ENCODE measurements around the gene TRIM74.
"Not testable (repeated sequence)": the region's sequence is repeated elsewhere in the genome, so short reads cannot be mapped to it uniquely, and the experiment has no call there.

GRCh38 chr7:72942022-72942705 is 27.1 kb downstream of the TRIM74 start:
- not testable (repeated sequence) for TF ChIP-seq REST (IDR thresholded peaks at IDR 0.05; ENCODE audit: borderline replicate concordance); REST (CRISPR knock-in tag; IDR thresholded peaks at IDR 0.05; ENCODE audit: low read depth); POLR2AphosphoS5 (IDR thresholded peaks at IDR 0.05; ENCODE audit: control insufficient read depth, insufficient read depth, low read depth, low read length); RB1 (IDR thresholded peaks at IDR 0.05; ENCODE audit: low read depth); ZBTB40 (IDR thresholded peaks at IDR 0.05); ZBTB40 (CRISPR knock-in tag; IDR thresholded peaks at IDR 0.05); PCBP1 (IDR thresholded peaks at IDR 0.05; ENCODE audit: low read depth, low read length, poor library complexity, severe bottlenecking); MLLT1 (IDR thresholded peaks at IDR 0.05); GABPB1 (CRISPR knock-in tag; IDR thresholded peaks at IDR 0.05); SMC3 (conservative IDR thresholded peaks at IDR 0.05; ENCODE audit: insufficient read depth, low read depth, low read length); FOXK2 (conservative IDR thresholded peaks at IDR 0.05 in 1 of 2, IDR thresholded peaks at IDR 0.05 in 1 of 2; ENCODE audit: low read depth in 2 of 2); TCF7L2 (IDR thresholded peaks at IDR 0.05; ENCODE audit: low read depth, low read length); CC2D1A (IDR thresholded peaks at IDR 0.05); THAP7 (CRISPR knock-in tag; IDR thresholded peaks at IDR 0.05); ZFP30 (CRISPR knock-in tag; IDR thresholded peaks at IDR 0.05; ENCODE audit: borderline replicate concordance); TAF7 (tag; IDR thresholded peaks at IDR 0.05)

All from K562 (cell line).